Measurements from ENCODE around the gene ENTPD1. TPM values are rescaled to one million over a fixed set of nuclear protein-coding genes. Genes with fewer than 3 reads are reported as not detected.
"Not testable (repeated sequence)": the region's sequence is repeated elsewhere in the genome, so short reads cannot be mapped to it uniquely, and the experiment has no call there.

Gene ENTPD1
- total RNA-seq, 1 donor from 2014 or later: 102 TPM

DNA sequence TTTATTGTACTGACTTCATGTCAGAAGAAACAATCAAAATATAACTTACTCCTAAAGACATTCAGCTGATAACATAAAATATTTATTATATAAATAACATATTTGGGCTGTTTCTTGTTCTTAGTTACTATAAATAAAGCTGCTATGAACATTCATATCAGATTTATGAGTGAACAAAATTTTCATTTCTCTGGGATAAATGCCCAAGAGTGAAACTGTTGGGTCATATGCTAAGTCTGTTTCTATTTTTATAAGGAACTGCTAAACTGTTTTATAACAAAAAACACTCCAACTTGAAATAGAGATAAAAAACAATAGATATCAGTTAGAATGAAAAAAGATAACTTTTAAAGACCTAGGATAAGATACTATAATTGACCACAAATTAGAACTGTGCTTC is 125.4 kb downstream of the ENTPD1 start:
- no peak overlapping the region for H3K27ac Mint-ChIP-seq (ENCODE audit: unreplicated experiment)
- H3K4me1 Mint-ChIP-seq (ENCODE audit: unreplicated experiment): no peaks in the 10 kb centered on the region
- H3K27me3 Mint-ChIP-seq (ENCODE audit: unreplicated experiment): no peaks in the 10 kb centered on the region
- H3K9me3 Mint-ChIP-seq (ENCODE audit: unreplicated experiment): no peaks in the 10 kb centered on the region
- DNase-seq (ENCODE audit: low spot score): no peak
- TF ChIP-seq, protein P1, sequence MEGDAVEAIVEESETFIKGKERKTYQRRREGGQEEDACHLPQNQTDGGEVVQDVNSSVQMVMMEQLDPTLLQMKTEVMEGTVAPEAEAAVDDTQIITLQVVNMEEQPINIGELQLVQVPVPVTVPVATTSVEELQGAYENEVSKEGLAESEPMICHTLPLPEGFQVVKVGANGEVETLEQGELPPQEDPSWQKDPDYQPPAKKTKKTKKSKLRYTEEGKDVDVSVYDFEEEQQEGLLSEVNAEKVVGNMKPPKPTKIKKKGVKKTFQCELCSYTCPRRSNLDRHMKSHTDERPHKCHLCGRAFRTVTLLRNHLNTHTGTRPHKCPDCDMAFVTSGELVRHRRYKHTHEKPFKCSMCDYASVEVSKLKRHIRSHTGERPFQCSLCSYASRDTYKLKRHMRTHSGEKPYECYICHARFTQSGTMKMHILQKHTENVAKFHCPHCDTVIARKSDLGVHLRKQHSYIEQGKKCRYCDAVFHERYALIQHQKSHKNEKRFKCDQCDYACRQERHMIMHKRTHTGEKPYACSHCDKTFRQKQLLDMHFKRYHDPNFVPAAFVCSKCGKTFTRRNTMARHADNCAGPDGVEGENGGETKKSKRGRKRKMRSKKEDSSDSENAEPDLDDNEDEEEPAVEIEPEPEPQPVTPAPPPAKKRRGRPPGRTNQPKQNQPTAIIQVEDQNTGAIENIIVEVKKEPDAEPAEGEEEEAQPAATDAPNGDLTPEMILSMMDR (IDR thresholded peaks at IDR 0.05; ENCODE audit: unreplicated experiment): no peak
- no peak overlapping the region for H3K4me3 Mint-ChIP-seq (ENCODE audit: unreplicated experiment)
- peaks cover 2% of the 10 kb centered on the region for H3K36me3 Mint-ChIP-seq (ENCODE audit: low read depth, unreplicated experiment)

DNA sequence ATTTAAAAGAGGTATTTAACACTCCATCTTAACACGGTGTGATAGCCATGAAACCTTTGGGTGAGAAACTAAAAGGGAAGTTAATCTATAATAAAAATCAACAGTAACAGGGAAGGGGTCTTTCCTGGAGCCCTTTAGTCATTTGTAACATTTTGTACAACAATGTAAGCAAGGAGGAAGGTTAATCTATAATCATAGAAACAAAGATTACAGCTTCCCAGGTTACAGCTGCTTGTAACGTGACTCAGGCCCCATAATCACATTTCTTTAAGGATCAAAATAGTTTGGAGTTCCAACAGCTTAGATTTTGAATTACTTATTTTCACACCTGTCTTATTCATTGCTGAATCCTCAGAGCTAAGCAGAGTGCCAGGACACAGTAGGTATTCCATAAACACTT is 133.9 kb downstream of the ENTPD1 start:
- H3K36me3 Mint-ChIP-seq (ENCODE audit: low read depth, unreplicated experiment): peaks cover 21% of the 10 kb centered on the region

DNA sequence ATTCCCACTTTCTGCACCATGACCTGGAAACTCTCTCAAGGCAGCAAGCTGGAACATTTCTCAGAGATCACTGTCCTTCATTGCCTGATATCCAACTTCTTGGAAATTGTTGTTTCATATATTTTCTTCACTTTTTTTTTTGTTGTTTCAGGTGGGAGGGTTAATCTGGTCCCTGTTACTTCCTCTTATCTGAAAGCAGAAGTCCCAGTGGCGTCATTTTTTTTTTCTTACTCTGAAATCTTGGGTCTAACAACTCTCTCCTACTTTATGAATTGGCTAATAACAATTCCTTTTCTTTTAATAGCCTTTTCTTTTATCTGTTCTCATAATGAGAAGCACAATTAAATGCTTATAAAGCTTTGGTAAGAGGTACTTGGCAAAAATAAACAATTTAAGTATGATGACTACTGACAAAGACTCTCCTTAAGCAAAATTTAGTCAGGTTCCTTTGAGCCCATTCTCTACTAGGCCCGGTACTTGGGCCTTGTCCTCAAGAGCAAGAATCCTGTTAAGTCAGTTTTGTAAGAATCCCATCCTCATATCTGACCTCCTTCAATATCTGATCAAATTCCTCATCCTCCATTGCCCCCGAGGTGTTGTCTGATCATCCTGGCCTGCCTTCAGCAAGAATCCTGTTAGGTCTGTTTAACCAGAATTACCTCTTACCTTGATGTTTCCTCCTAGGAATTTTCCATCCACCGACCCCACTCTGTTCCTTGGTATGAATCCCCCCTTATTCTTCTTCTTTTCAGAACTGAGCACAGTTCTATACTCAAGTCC is 140.3 kb downstream of the ENTPD1 start:
- H3K4me3 Mint-ChIP-seq (ENCODE audit: unreplicated experiment): peak overlapping the region; percentile 10
- peaks cover 10% of the 10 kb centered on the region for H3K4me1 Mint-ChIP-seq (ENCODE audit: unreplicated experiment)
- H3K9me3 Mint-ChIP-seq (ENCODE audit: unreplicated experiment): no peaks in the 10 kb centered on the region
- TF ChIP-seq, protein P1 (IDR thresholded peaks at IDR 0.05; ENCODE audit: unreplicated experiment): no peak
- H3K27me3 Mint-ChIP-seq (ENCODE audit: unreplicated experiment): peaks cover 3% of the 10 kb centered on the region
- H3K27ac Mint-ChIP-seq (ENCODE audit: unreplicated experiment): no peak overlapping the region
- peaks cover 29% of the 10 kb centered on the region for H3K36me3 Mint-ChIP-seq (ENCODE audit: low read depth, unreplicated experiment)
- no peak for DNase-seq (ENCODE audit: low spot score)

More for the DNA sequence above, 133.9 kb downstream of the ENTPD1 start:
- Mint-ChIP-seq H3K9me3 (ENCODE audit: unreplicated experiment) (no peaks in the 10 kb centered on the region), H3K4me1 (ENCODE audit: unreplicated experiment) (peaks cover 4% of the 10 kb centered on the region), H3K27ac (ENCODE audit: unreplicated experiment) (no peak overlapping the region), H3K4me3 (ENCODE audit: unreplicated experiment) (no peak overlapping the region), H3K27me3 (ENCODE audit: unreplicated experiment) (no peaks in the 10 kb centered on the region)
- DNase-seq (ENCODE audit: low spot score): no peak
- TF ChIP-seq, protein P1 (IDR thresholded peaks at IDR 0.05; ENCODE audit: unreplicated experiment): no peak

DNA sequence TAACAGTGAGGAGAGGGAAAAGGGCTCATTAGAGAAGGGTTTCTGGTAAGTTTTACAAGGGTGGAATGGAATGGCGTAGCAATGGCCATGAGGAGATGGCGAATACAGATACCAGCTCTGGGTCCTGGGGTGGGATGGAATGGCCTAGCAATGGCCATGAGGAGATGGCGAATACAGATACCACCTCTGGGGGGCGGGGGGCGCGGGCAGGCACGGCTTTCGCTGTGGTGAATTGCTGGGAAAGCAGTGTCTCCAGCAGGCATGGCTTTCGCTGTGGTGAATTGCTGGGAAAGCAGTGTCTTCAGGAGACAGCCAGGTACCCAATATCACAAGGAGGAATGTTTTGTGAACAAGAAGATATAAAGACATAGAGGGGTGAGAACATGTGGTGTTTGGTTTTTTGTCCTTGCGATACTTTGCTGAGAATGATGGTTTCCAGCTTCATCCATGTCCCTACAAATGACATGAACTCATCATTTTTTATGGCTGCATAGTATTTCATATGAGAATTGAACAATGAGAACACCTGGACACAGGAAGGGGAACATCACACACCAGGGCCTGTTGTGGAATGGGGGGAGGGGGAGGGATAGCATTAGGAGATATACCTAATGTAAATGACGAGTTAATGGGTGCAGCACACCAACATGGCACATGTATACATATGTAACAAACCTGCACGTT is 150.1 kb downstream of the ENTPD1 start:
- not testable (repeated sequence) for H3K27me3 Mint-ChIP-seq (ENCODE audit: unreplicated experiment); H3K4me3 Mint-ChIP-seq (ENCODE audit: unreplicated experiment); H3K36me3 Mint-ChIP-seq (ENCODE audit: low read depth, unreplicated experiment); DNase-seq (ENCODE audit: low spot score); H3K9me3 Mint-ChIP-seq (ENCODE audit: unreplicated experiment); H3K27ac Mint-ChIP-seq (ENCODE audit: unreplicated experiment)
- H3K4me1 Mint-ChIP-seq (ENCODE audit: unreplicated experiment): peaks cover 12% of the 10 kb centered on the region

DNA sequence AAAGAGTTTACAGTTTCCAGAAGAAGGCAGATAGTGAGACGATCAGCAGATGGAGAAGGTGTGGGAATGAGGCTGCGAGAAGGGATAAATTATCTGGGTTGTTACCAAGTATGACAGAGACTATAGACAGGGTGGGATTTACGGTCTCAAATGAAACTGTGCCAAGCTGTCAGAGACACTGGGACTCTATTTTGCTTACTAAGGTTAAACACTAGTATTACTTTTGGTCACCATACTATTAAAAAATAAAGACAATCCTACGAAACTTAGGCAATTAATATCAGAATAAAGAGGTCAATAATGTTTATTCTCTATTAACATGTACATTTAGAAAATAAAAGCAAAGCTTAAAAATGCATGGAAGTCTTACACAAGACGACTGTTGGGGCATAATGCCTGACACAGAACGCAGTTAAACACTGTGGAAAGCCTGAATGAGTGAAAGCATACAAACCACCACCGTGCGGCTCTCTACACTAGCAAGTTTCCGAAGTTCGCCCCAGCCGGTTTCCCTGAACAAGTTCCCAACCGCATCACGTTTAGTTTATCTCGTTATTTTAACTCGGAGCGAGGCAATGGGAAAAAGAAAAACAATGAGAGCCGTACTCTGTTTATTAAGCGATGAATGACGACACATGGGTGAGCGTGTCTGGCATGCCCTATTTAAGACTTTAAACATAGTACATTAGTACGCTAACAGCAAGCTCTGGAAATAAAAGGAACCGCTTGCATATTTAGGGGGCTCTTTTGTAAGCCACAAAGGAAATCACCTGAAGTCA is 150.9 kb downstream of the ENTPD1 start:
- Mint-ChIP-seq H3K27me3 (ENCODE audit: unreplicated experiment) (no peaks in the 10 kb centered on the region), H3K4me1 (ENCODE audit: unreplicated experiment) (peaks cover 12% of the 10 kb centered on the region), H3K27ac (ENCODE audit: unreplicated experiment) (no peak overlapping the region), H3K9me3 (ENCODE audit: unreplicated experiment) (no peaks in the 10 kb centered on the region), H3K4me3 (ENCODE audit: unreplicated experiment) (peak overlapping the region; percentile 89), H3K36me3 (ENCODE audit: low read depth, unreplicated experiment) (peaks cover 6% of the 10 kb centered on the region)
- DNase-seq (ENCODE audit: low spot score): peak; percentile 36
- TF ChIP-seq, protein P1 (IDR thresholded peaks at IDR 0.05; ENCODE audit: unreplicated experiment): no peak

Data from endothelial cell (in vitro differentiated cells).